ENCODE data around the gene COPS2.

- TF ChIP-seq CTCF (conservative IDR thresholded peaks at IDR 0.05 in 1 of 2, IDR thresholded peaks at IDR 0.05 in 1 of 2; ENCODE audit: extremely low read depth in 1 of 2, insufficient read depth in 1 of 2, low read depth in 1 of 2, low read length in 2 of 2) = no peak
- no peak for TF ChIP-seq EZH2 (IDR thresholded peaks at IDR 0.05; ENCODE audit: borderline replicate concordance, low read length)
Observed at GRCh38 chr15:49189631-49190030, 34.2 kb upstream of the COPS2 start.

Measured in mammary epithelial cell (primary cell).